ENCODE results near the gene ABCC1. TPM values are rescaled to one million over a fixed set of nuclear protein-coding genes. Genes with fewer than 3 reads are reported as not detected.

Gene ABCC1
- total RNA-seq, 4 donors from 2014 or later, result 17.3 to 105 (median 28.3) TPM

DNA sequence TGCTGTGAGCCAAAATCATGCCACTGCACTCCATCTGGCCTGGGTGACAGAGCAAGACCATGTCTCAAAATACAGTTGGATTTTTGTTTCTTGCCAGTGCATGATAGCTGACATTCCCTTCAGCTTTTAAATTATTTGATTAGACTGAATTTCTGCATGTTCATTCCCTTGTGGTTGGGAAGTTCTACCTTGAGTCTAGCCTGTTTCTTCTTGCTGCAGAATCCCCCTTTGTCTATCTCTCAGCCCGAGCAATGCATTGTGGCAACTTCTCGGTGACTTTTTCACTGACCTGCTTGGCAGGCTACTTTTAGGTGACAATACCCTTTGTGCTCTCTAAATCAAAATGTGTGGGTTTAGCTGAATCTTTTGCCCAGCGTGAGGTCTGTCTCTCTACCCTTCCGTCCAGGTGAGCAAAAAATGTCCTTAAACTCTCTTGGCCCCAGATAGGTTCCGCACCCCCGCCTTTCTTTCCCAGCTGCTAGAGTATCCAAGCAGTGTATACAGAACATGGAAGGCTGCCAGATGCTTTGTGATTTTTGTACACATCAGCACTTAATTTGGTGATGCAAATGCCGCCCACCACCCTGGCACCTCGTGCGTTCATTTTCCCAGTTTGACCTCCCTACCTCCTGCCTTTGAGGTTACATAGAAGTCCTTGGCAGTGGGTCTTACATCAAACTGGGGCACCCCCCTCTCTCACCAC, 143.7 kb downstream of the ABCC1 start:
- Histone ChIP-seq H3K4me1 (peaks cover 0 to 29% (median 0%) of the 10 kb centered on the region in 4 donors), H3K27me3 (no peaks in the 10 kb centered on the region), H3K9me3 (no peaks in the 10 kb centered on the region), H3K36me3 (peaks cover 0 to 22% (median 0%) of the 10 kb centered on the region in 3 donors), H3K27ac (peak overlapping the region in 1 of 4 donors; percentile 7), H3K4me3 (no peak overlapping the region)
- TF ChIP-seq, protein P1, sequence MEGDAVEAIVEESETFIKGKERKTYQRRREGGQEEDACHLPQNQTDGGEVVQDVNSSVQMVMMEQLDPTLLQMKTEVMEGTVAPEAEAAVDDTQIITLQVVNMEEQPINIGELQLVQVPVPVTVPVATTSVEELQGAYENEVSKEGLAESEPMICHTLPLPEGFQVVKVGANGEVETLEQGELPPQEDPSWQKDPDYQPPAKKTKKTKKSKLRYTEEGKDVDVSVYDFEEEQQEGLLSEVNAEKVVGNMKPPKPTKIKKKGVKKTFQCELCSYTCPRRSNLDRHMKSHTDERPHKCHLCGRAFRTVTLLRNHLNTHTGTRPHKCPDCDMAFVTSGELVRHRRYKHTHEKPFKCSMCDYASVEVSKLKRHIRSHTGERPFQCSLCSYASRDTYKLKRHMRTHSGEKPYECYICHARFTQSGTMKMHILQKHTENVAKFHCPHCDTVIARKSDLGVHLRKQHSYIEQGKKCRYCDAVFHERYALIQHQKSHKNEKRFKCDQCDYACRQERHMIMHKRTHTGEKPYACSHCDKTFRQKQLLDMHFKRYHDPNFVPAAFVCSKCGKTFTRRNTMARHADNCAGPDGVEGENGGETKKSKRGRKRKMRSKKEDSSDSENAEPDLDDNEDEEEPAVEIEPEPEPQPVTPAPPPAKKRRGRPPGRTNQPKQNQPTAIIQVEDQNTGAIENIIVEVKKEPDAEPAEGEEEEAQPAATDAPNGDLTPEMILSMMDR (IDR thresholded peaks at IDR 0.05), result no peak
- no peak for TF ChIP-seq POLR2A (IDR thresholded peaks at IDR 0.05)
- DNase-seq, result no peak

DNA sequence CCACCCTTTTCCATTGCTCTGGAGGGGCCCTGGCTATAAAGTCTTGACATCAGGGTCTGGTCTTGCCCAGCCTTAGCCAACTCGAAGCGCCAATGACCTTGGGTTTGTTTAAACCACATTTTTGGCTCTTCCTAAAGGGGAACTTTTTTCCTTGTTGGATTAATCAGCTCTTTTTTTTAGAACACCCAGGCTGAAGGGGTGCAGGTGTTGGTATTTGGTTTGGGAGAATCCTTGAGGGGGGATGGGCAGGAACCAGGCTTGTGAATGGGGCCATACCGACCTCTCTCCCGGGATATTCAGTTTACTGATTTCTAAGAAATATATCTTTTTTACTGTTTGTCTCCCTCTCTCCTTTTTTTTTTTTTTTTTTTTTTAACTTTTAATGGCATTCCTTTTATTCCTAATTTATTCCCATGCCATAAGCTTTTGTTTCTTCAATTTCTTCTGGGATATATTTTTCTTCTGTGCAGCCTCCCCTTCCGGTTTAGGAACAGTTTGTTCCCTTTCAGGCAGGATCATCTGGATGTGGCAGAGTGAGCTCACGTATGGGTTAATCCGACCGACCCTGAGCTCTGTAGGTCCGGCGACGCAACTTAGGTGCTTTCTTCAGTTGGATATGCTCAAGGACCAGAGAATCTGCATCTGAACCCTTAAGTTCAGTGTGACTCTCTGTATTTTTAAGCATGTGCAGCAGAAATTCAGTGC, 144.4 kb downstream of the ABCC1 start:
- Histone ChIP-seq H3K27ac (peak overlapping the region in 1 of 4 donors; percentile 7), H3K4me3 (no peak overlapping the region), H3K27me3 (no peaks in the 10 kb centered on the region), H3K9me3 (no peaks in the 10 kb centered on the region), H3K4me1 (peaks cover 0 to 22% (median 0%) of the 10 kb centered on the region in 4 donors), H3K36me3 (peaks cover 0 to 29% (median 0%) of the 10 kb centered on the region in 3 donors)
- DNase-seq, result no peak
- TF ChIP-seq POLR2A (IDR thresholded peaks at IDR 0.05), result no peak
- TF ChIP-seq, protein P1 (IDR thresholded peaks at IDR 0.05), result no peak

DNA sequence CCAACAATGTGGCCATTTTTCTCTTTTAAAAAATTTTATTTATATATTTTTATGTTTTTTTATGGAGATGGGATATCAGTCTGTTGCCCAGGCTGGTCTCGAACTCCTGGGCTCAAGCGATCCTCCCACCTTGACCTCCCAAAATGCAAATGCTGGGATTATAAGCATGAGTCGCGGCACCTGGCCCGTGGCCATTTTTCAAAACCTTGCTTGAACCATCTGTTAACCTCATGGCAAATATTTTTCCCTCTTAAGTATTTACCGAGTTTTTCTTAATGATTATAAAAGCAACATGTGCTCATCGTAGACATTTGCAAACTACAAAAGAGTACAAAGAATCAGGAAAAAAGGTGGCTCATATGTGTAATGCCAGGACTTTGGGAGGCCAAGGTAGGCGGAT, 146.2 kb downstream of the ABCC1 start:
- TF ChIP-seq POLR2A (IDR thresholded peaks at IDR 0.05), result no peak
- TF ChIP-seq, protein P1 (IDR thresholded peaks at IDR 0.05), result no peak
- no peaks in the 10 kb centered on the region for H3K27me3 ChIP-seq
- DNase-seq, result no peak
- no peak overlapping the region for H3K4me3 ChIP-seq
- H3K27ac ChIP-seq, result peak overlapping the region in 2 of 4 donors; percentile 23 to 63
- H3K4me1 ChIP-seq, result peaks cover 0 to 22% (median 0%) of the 10 kb centered on the region in 4 donors
- H3K36me3 ChIP-seq, result peaks cover 0 to 25% (median 0%) of the 10 kb centered on the region in 3 donors
- no peaks in the 10 kb centered on the region for H3K9me3 ChIP-seq

DNA sequence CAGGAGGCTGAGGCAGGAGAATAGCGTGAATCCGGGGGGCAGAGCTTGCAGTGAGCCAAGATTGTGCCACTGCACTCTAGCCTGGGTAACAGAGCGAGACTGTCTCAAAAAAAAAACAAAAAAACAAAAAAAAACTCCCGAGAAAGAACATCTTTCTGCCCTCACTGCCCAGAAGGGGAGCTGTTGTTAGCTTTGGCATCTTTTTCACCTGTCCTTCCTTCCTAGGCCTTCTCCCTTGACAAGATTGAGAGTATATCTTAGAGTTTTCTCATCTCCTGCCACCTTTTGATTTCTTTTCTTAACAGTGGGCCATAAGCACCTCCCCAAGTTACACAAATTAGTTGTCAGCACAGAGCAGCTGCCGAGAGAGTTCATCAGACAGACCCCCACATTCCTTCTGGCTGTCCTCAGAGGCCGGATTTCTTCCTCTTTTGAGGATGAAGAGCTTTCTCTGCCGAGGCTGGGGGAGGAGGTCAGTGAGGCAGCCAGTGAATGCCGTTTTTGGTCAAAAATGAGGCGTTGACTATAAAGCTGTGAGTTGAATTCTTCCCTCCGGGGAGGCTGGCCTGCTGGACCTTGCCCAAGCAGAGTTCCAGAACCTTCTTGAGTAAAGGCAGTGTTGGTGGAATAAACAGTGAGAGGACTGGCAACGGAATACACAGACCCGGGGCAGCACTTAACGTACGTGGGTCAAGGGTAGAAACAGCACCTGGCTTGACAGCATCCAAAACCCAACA, 146.9 kb downstream of the ABCC1 start:
- peaks cover 0 to 22% (median 0%) of the 10 kb centered on the region in 4 donors for H3K4me1 ChIP-seq
- H3K27me3 ChIP-seq, result no peaks in the 10 kb centered on the region
- TF ChIP-seq, protein P1 (IDR thresholded peaks at IDR 0.05), result peak in 2 of 6 experiments; percentile 6 to 12
- no peak for TF ChIP-seq POLR2A (IDR thresholded peaks at IDR 0.05)
- peaks cover 0 to 21% (median 0%) of the 10 kb centered on the region in 3 donors for H3K36me3 ChIP-seq
- no peaks in the 10 kb centered on the region for H3K9me3 ChIP-seq
- peak overlapping the region in 2 of 4 donors; percentile 23 to 63 for H3K27ac ChIP-seq
- DNase-seq, result peak in 1 of 3 donors; percentile 53
- no peak overlapping the region for H3K4me3 ChIP-seq

DNA sequence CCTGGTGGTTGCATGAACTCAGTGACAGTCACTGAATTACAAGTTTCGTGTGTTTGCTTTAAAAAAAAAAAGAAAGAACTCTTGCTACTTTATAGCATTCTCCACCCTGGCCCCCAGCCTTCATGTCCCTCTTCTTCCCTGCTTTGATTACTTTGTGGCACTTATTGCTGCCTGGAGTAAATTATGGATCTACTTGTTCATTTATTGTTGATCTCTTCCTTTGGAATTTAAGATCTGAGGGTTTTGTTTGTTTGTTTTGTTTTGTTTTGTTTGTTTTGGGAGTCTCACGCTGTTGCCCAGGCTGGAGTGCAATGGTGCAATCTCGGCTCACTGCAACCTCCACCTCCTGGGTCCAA, 147.4 kb downstream of the ABCC1 start:
- Histone ChIP-seq H3K27me3 (no peaks in the 10 kb centered on the region), H3K4me1 (peaks cover 0 to 22% (median 0%) of the 10 kb centered on the region in 4 donors), H3K9me3 (no peaks in the 10 kb centered on the region), H3K27ac (peak overlapping the region in 1 of 4 donors; percentile 63), H3K4me3 (no peak overlapping the region), H3K36me3 (peaks cover 0 to 16% (median 0%) of the 10 kb centered on the region in 3 donors)
- no peak for TF ChIP-seq POLR2A (IDR thresholded peaks at IDR 0.05)
- TF ChIP-seq, protein P1 (IDR thresholded peaks at IDR 0.05), result no peak
- DNase-seq, result no peak

Data from Peyer's patch (tissue), 4 donors.